GM23338 (cell line): ENCODE measurements around the gene UBA1. TPM values are rescaled to one million over a fixed set of nuclear protein-coding genes. Genes with fewer than 3 reads are reported as not detected.
"Not testable (repeated sequence)": the region's sequence is repeated elsewhere in the genome, so short reads cannot be mapped to it uniquely, and the experiment has no call there.

Source experiments
- ATAC-seq: fragments of 200-7000 bp; cut with Tn5 transposase; 3 replicates; pipeline ENCODE4 v1.9.1; 2020
- DNase-seq: peaks from one replicate; pipeline ENCODE4 v3.0.0-alpha.2; 2015; ENCODE audit warnings: low spot score
- H2AFZ ChIP-seq: fragments of 200-600 bp; sonication (generic); 2 replicates; pipeline ENCODE4 v1.8.0; 2016; ENCODE audit warnings: antibody characterized with exemption, mild to moderate bottlenecking, moderate library complexity
- H3F3A ChIP-seq: fragments of 200-600 bp; sonication (generic); replicated peaks from 2 replicates; pipeline ENCODE4 v1.8.0; 2017; ENCODE audit warnings: antibody characterized with exemption, mixed run types, low read depth
- H3K27ac ChIP-seq: fragments of 200-600 bp; sonication (generic); 2 replicates; pipeline ENCODE4 v1.6.1; 2016; ENCODE audit warnings: low read depth
- H3K27me3 ChIP-seq: fragments of 200-600 bp; sonication (generic); 2 replicates; pipeline ENCODE4 v1.8.0; 2016; ENCODE audit warnings: mild to moderate bottlenecking, mixed run types, moderate library complexity; ENCODE audit not compliant: insufficient read depth
- H3K36me3 ChIP-seq: fragments of 200-600 bp; sonication (generic); 2 replicates; pipeline ENCODE4 v1.8.0; 2016; ENCODE audit warnings: mild to moderate bottlenecking; ENCODE audit not compliant: insufficient read depth
- H3K4me1 ChIP-seq: fragments of 200-600 bp; sonication (generic); 2 replicates; pipeline ENCODE4 v1.8.0; 2016; ENCODE audit warnings: mild to moderate bottlenecking, moderate library complexity; ENCODE audit not compliant: insufficient read depth
- H3K4me2 ChIP-seq: fragments of 200-600 bp; sonication (generic); 2 replicates; pipeline ENCODE4 v1.7.1; 2017; ENCODE audit warnings: mixed run types
- H3K4me3 ChIP-seq: fragments of 200-600 bp; sonication (generic); 2 replicates; pipeline ENCODE4 v1.6.1; 2016; ENCODE audit warnings: mixed run types
- H3K79me2 ChIP-seq: fragments of 200-600 bp; sonication (generic); replicated peaks from 2 replicates; pipeline ENCODE4 v1.8.0; 2017; ENCODE audit warnings: mild to moderate bottlenecking; ENCODE audit not compliant: insufficient read depth
- H3K9me2 ChIP-seq: fragments of 200-600 bp; sonication (generic); 2 replicates; pipeline ENCODE4 v1.8.0; 2017; ENCODE audit not compliant: insufficient read depth
- H4K20me1 ChIP-seq: fragments of 200-600 bp; sonication (generic); replicated peaks from 2 replicates; pipeline ENCODE4 v1.8.0; 2017; ENCODE audit warnings: mild to moderate bottlenecking; ENCODE audit not compliant: insufficient read depth
- H3K27ac Mint-ChIP-seq: 2 replicates; pipeline ENCODE4 v1.8.0; 2020; ENCODE audit warnings: inconsistent platforms, mild to moderate bottlenecking, moderate library complexity, mixed read lengths
- H3K27me3 Mint-ChIP-seq: 3 replicates; pipeline ENCODE4 v1.8.0; 2022; ENCODE audit warnings: low read depth, mild to moderate bottlenecking, moderate library complexity, mixed read lengths, inconsistent platforms; ENCODE audit not compliant: insufficient read depth, poor library complexity
- H3K36me3 Mint-ChIP-seq: 3 replicates; pipeline ENCODE4 v1.8.0; 2021; ENCODE audit warnings: low read depth, mild to moderate bottlenecking, inconsistent platforms, moderate library complexity, mixed read lengths
- H3K4me1 Mint-ChIP-seq: 3 replicates; pipeline ENCODE4 v1.8.0; 2020; ENCODE audit warnings: mild to moderate bottlenecking, inconsistent platforms, mixed read lengths
- H3K4me3 Mint-ChIP-seq: 3 replicates; pipeline ENCODE4 v1.8.0; 2021; ENCODE audit warnings: moderate library complexity, mild to moderate bottlenecking, inconsistent platforms, mixed read lengths
- H3K9me3 Mint-ChIP-seq: 3 replicates; pipeline ENCODE4 v1.8.0; 2020; ENCODE audit warnings: moderate library complexity, mild to moderate bottlenecking, inconsistent platforms, mixed read lengths
- CREB1 ChIP-seq: fragments of 250-450 bp; sonication (Bioruptor Pico); IDR thresholded peaks from 2 replicates; pipeline ENCODE4 v1.5.0; 2020; ENCODE audit warnings: low read depth, mild to moderate bottlenecking, moderate library complexity
- CTCF ChIP-seq, 2 experiments: fragments of 200-600 bp in 1 of 2; sonication (generic) in 1 of 2; conservative IDR thresholded peaks; 2 replicates each; pipeline versions ENCODE4 v1.5.1 to v1.6.1; 2016 to 2017; ENCODE audit warnings: antibody characterized with exemption in 2 of 2, low read depth in 2 of 2, mild to moderate bottlenecking in 2 of 2, moderate library complexity in 1 of 2
- EZH2phosphoT487 ChIP-seq: fragments of 200-600 bp; sonication (generic); IDR thresholded peaks from one replicate; pipeline ENCODE4 v1.8.1; 2018; ENCODE audit warnings: antibody characterized with exemption; ENCODE audit not compliant: unreplicated experiment
- JUNB ChIP-seq: IDR thresholded peaks from one replicate; pipeline ENCODE4 v1.6.1; 2016; ENCODE audit warnings: antibody characterized with exemption; ENCODE audit not compliant: unreplicated experiment
- NANOG ChIP-seq: IDR thresholded peaks from 2 replicates; pipeline ENCODE4 v1.6.1; 2016; ENCODE audit warnings: antibody characterized with exemption, borderline replicate concordance
- POLR2AphosphoS5 ChIP-seq: IDR thresholded peaks from 2 replicates; pipeline ENCODE4 v1.6.1; 2016; ENCODE audit warnings: antibody characterized with exemption, low read depth
- STAT1 ChIP-seq: IDR thresholded peaks from one replicate; pipeline ENCODE4 v1.6.1; 2016; ENCODE audit warnings: antibody characterized with exemption; ENCODE audit not compliant: unreplicated experiment
- polyA plus RNA-seq: library from polyadenylated mRNA; unstranded; fragments of >200 nt; fragmentation: Nextera tagmentation; extraction: Ambion mirVana; gene quantifications from 2 replicates; pipeline ENCODE4 v1.2.1, GENCODE V29; 2016
- total RNA-seq: library from RNA; depleted of rRNA; stranded (reverse); fragments of >200 nt; shearing (Covaris generic); gene quantifications from 2 replicates; pipeline ENCODE4 v1.2.3, GENCODE V29; 2014; rRNA removed
- TF ChIP-seq, protein P1 (sequence below): fragments of 250-450 bp; sonication (Bioruptor Pico); IDR thresholded peaks from 2 replicates; pipeline ENCODE4 v1.5.0; 2020; ENCODE audit warnings: mild to moderate bottlenecking, moderate library complexity

Gene UBA1
- total and polyA plus RNA-seq, 2 experiments from 2014 or later, result 104 to 377 TPM

DNA sequence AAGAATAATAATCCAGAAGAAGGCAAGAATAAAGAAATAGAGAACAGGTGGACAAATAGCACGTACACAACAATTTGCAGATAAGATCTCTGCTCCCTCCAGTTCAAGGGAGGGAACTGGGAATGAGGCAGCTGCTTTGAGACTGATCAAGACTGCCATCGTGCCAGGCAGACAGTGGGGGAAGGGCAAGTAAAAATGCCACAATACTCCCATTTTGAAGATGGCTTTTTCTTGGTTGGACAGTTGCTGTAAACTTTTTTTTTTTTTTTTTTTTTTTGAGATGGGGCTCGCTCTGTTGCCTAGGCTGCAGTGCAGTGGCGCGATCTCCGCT is 56.4 kb downstream of the UBA1 start (continued):
- TF ChIP-seq, protein P1, sequence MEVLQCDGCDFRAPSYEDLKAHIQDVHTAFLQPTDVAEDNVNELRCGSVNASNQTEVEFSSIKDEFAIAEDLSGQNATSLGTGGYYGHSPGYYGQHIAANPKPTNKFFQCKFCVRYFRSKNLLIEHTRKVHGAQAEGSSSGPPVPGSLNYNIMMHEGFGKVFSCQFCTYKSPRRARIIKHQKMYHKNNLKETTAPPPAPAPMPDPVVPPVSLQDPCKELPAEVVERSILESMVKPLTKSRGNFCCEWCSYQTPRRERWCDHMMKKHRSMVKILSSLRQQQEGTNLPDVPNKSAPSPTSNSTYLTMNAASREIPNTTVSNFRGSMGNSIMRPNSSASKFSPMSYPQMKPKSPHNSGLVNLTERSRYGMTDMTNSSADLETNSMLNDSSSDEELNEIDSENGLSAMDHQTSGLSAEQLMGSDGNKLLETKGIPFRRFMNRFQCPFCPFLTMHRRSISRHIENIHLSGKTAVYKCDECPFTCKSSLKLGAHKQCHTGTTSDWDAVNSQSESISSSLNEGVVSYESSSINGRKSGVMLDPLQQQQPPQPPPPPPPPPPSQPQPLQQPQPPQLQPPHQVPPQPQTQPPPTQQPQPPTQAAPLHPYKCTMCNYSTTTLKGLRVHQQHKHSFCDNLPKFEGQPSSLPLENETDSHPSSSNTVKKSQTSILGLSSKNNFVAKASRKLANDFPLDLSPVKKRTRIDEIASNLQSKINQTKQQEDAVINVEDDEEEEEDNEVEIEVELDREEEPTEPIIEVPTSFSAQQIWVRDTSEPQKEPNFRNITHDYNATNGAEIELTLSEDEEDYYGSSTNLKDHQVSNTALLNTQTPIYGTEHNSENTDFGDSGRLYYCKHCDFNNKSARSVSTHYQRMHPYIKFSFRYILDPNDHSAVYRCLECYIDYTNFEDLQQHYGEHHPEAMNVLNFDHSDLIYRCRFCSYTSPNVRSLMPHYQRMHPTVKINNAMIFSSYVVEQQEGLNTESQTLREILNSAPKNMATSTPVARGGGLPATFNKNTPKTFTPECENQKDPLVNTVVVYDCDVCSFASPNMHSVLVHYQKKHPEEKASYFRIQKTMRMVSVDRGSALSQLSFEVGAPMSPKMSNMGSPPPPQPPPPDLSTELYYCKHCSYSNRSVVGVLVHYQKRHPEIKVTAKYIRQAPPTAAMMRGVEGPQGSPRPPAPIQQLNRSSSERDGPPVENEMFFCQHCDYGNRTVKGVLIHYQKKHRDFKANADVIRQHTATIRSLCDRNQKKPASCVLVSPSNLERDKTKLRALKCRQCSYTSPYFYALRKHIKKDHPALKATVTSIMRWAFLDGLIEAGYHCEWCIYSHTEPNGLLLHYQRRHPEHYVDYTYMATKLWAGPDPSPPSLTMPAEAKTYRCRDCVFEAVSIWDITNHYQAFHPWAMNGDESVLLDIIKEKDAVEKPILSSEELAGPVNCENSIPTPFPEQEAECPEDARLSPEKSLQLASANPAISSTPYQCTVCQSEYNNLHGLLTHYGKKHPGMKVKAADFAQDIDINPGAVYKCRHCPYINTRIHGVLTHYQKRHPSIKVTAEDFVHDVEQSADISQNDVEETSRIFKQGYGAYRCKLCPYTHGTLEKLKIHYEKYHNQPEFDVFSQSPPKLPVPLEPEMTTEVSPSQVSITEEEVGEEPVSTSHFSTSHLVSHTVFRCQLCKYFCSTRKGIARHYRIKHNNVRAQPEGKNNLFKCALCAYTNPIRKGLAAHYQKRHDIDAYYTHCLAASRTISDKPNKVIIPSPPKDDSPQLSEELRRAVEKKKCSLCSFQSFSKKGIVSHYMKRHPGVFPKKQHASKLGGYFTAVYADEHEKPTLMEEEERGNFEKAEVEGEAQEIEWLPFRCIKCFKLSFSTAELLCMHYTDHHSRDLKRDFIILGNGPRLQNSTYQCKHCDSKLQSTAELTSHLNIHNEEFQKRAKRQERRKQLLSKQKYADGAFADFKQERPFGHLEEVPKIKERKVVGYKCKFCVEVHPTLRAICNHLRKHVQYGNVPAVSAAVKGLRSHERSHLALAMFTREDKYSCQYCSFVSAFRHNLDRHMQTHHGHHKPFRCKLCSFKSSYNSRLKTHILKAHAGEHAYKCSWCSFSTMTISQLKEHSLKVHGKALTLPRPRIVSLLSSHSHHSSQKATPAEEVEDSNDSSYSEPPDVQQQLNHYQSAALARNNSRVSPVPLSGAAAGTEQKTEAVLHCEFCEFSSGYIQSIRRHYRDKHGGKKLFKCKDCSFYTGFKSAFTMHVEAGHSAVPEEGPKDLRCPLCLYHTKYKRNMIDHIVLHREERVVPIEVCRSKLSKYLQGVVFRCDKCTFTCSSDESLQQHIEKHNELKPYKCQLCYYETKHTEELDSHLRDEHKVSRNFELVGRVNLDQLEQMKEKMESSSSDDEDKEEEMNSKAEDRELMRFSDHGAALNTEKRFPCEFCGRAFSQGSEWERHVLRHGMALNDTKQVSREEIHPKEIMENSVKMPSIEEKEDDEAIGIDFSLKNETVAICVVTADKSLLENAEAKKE (CRISPR knock-in tag), result no peak
- no peak for TF ChIP-seq NANOG
- TF ChIP-seq EZH2phosphoT487, result no peak
- TF ChIP-seq CTCF (conservative IDR thresholded peaks at IDR 0.05; ENCODE audit: low read depth in 2 of 2), result no peak
- TF ChIP-seq CREB1 (CRISPR knock-in tag), result no peak
- no peak for TF ChIP-seq JUNB
- TF ChIP-seq POLR2AphosphoS5, result no peak
- no peak for TF ChIP-seq STAT1

GRCh38 chrX:47257620-47258019 is 64.0 kb downstream of the UBA1 start:
- ATAC-seq, H3K4me2 ChIP-seq, H3K4me3 Mint-ChIP-seq, H3K79me2 ChIP-seq, H2AFZ ChIP-seq, H3K9me2 ChIP-seq, H3K27ac ChIP-seq, H3K9me3 Mint-ChIP-seq, H3F3A ChIP-seq, H3K4me1 ChIP-seq, H3K27me3 ChIP-seq, H4K20me1 ChIP-seq, H3K4me1 Mint-ChIP-seq, H3K4me3 ChIP-seq, H3K27ac Mint-ChIP-seq, H3K27me3 Mint-ChIP-seq, H3K36me3 ChIP-seq, H3K36me3 Mint-ChIP-seq, DNase-seq: not testable (repeated sequence)

Other genes starting within 250 kb of the UBA1 start
- 0.47 and 6.7 TPM in 2 replicates for gene RGN, start 115.4 kb upstream of the UBA1 start, total RNA-seq
- 5.5 and 5.9 TPM in 2 replicates for gene RGN, start 115.4 kb upstream of the UBA1 start, polyA plus RNA-seq
- 52.2 and 103 TPM in 2 replicates for gene NDUFB11, start 49.1 kb upstream of the UBA1 start, total RNA-seq
- 238 and 247 TPM in 2 replicates for gene NDUFB11, start 49.1 kb upstream of the UBA1 start, polyA plus RNA-seq
- 80.0 and 101 TPM in 2 replicates for gene RBM10, start 48.6 kb upstream of the UBA1 start, total RNA-seq
- 38.9 and 39.5 TPM in 2 replicates for gene RBM10, start 48.6 kb upstream of the UBA1 start, polyA plus RNA-seq
- 111 and 158 TPM in 2 replicates for gene CDK16, start 24.9 kb downstream of the UBA1 start, total RNA-seq
- gene CDK16, start 24.9 kb downstream of the UBA1 start, polyA plus RNA-seq, result 55.9 and 58.9 TPM in 2 replicates
- gene USP11, start 39.2 kb downstream of the UBA1 start, total RNA-seq, result 61.9 and 65.1 TPM in 2 replicates
- gene USP11, start 39.2 kb downstream of the UBA1 start, polyA plus RNA-seq, result 57.0 and 64.2 TPM in 2 replicates
- gene ZNF157, start 176.7 kb downstream of the UBA1 start, total RNA-seq, result 1.2 and 1.5 TPM in 2 replicates
- gene ZNF157, start 176.7 kb downstream of the UBA1 start, polyA plus RNA-seq, result 0.68 and 0.70 TPM in 2 replicates